Ovary (tissue), 9 donors: ENCODE results near the gene MT1F. TPM values are rescaled to one million over a fixed set of nuclear protein-coding genes. Genes with fewer than 3 reads are reported as not detected.
"Not testable (repeated sequence)": the region's sequence is repeated elsewhere in the genome, so short reads cannot be mapped to it uniquely, and the experiment has no call there.

Experiments
- DNase-seq, 5 donors: peaks; one replicate each; pipeline ENCODE4 v3.0.0-alpha.2; 2019 to 2020
- H3K27ac ChIP-seq, 2 donors: fragments of 200-600 bp; one replicate each; pipeline versions ENCODE4 v1.5.1 to v1.8.0; 2019 to 2022
- H3K27me3 ChIP-seq: fragments of 200-600 bp; one replicate; pipeline ENCODE4 v1.8.0; 2022
- H3K36me3 ChIP-seq: fragments of 200-600 bp; sonication (generic); one replicate; pipeline ENCODE4 v1.5.1; 2019
- H3K4me1 ChIP-seq: one replicate; pipeline ENCODE4 v1.8.1; 2013; ENCODE audit warnings: mild to moderate bottlenecking, moderate library complexity; ENCODE audit not compliant: insufficient read depth
- H3K4me3 ChIP-seq: fragments of 200-600 bp; sonication (generic); one replicate; pipeline ENCODE4 v1.5.1; 2017
- H3K9me3 ChIP-seq, 2 donors: fragments of 200-600 bp in 1 of 2; sonication (generic) in 1 of 2; one replicate each; pipeline versions ENCODE4 v1.5.1 to v1.8.1; 2013 to 2019; ENCODE audit warnings: mild to moderate bottlenecking in 1 of 2, moderate library complexity in 1 of 2
- CTCF ChIP-seq, 3 donors: fragments of 450-650 bp in 2 of 3; fragments of 200-600 bp in 1 of 3; IDR thresholded peaks; one replicate each; pipeline versions ENCODE4 v1.5.1 to v1.8.0; 2016 to 2022; ENCODE audit warnings: antibody characterized with exemption in 3 of 3, mild to moderate bottlenecking in 1 of 3
- EP300 ChIP-seq: sonication (generic); formaldehyde crosslinking; IDR thresholded peaks from one replicate; pipeline ENCODE4 v1.6.1; 2017; ENCODE audit warnings: antibody characterized with exemption
- POLR2A ChIP-seq: fragments of 450-650 bp; IDR thresholded peaks from one replicate; pipeline ENCODE4 v1.6.1; 2017; ENCODE audit warnings: antibody characterized with exemption, mild to moderate bottlenecking, moderate library complexity
- WGBS, 3 donors: extraction: QIAGEN DNeasy Blood & Tissue Kit in 1 of 3; methylation state at CpG; one replicate each; pipeline versions ENCODE4 v1.1.5 to v1.1.7; 2013 to 2017; 5-methylcytosine and 5-hydroxymethylcytosine counted together
- intact Hi-C, 4 donors: fragments of 100-400 bp; cut with DNase I; formaldehyde crosslinking; loops; one replicate each; pipeline versions ENCODE4 v1.11.0 to v1.15.1; 2022 to 2023
- polyA plus RNA-seq, 2 donors: library from polyadenylated mRNA; stranded (reverse); fragments of 200-250 nt in 1 of 2; fragments of 350-450 nt in 1 of 2; fragmentation: Illumina TruSeq in 1 of 2; extraction: RNeasy Lipid Tissue Mini Kit (QIAGEN cat#74804) in 1 of 2; gene quantifications; one replicate each; pipeline ENCODE4 v1.2.3, GENCODE V29; 2013 to 2014
- total RNA-seq, 7 donors: library from RNA; depleted of rRNA in 2 of 7; stranded (reverse); fragments of >200 nt in 2 of 7; fragmentation: NEBNext Ultra II Directional in 3 of 7; extraction: Animal tissue kit (Norgen Biotek cat#: 25700) in 3 of 7; gene quantifications; one replicate each; pipeline versions ENCODE4 v1.1.0 to v1.2.4, GENCODE V29; 2016 to 2023
- donor health status: DM: no; HTN: no; CAD: no; lungs with moderate emphysema.
- donor health status: DM: no; HTN: no; CAD: no.
- donor health status: Bipolar disorder and iron deficiency.
- donor health status: DM: yes; HTN: yes; CAD: no.
- donor health status: DM: no; HTN: no; CAD: no.
- donor health status: DM: yes; HTN: yes; CAD: no.

The MT1F gene
- total and polyA plus RNA-seq, 9 donors: 0.73 to 76.3 (median 3.2) TPM; not detected in 1

DNA sequence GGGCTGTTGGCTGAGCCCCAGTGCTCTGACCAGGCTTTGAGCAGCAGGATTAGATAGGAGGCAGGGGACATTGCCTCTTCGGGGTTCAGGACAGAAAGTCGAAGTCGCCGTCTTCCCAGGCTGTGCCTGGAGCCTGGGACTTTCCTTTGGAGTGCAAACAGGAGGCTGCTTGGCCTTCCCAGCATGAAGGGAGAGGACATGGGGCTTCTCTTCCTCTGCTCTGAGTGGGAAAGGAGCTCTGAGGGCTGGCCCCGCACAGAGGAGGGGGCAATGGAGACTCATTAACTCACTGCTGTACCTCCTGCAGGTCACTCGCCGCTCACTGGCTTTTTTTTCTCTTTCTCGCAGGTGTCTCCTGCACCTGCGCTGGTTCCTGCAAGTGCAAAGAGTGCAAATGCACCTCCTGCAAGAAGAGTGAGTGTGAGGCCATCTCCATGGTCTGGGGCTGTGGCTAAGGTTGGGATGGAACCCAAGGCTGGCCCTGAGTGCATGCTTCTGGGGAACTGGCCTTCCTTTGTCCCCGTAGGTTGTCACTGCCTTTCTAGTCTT, 642 bp downstream of the MT1F start:
- H3K4me3 ChIP-seq: peak overlapping the region; percentile 35
- H3K9me3 ChIP-seq: no peaks in the 10 kb centered on the region
- no peak overlapping the region for H3K27ac ChIP-seq
- no peaks in the 10 kb centered on the region for H3K27me3 ChIP-seq
- 17 to 24% (median 20%) methylated on average over 10 of the region's 10 CpGs for WGBS, 3 donors
- DNase-seq: peak in 1 of 5 donors; percentile 37
- TF ChIP-seq EP300 (no peak), POLR2A (no peak), CTCF (IDR thresholded peaks at IDR 0.05) (no peak)
- H3K4me1 ChIP-seq: no peaks in the 10 kb centered on the region
- intact Hi-C loops: no loop called here
- no peaks in the 10 kb centered on the region for H3K36me3 ChIP-seq

DNA sequence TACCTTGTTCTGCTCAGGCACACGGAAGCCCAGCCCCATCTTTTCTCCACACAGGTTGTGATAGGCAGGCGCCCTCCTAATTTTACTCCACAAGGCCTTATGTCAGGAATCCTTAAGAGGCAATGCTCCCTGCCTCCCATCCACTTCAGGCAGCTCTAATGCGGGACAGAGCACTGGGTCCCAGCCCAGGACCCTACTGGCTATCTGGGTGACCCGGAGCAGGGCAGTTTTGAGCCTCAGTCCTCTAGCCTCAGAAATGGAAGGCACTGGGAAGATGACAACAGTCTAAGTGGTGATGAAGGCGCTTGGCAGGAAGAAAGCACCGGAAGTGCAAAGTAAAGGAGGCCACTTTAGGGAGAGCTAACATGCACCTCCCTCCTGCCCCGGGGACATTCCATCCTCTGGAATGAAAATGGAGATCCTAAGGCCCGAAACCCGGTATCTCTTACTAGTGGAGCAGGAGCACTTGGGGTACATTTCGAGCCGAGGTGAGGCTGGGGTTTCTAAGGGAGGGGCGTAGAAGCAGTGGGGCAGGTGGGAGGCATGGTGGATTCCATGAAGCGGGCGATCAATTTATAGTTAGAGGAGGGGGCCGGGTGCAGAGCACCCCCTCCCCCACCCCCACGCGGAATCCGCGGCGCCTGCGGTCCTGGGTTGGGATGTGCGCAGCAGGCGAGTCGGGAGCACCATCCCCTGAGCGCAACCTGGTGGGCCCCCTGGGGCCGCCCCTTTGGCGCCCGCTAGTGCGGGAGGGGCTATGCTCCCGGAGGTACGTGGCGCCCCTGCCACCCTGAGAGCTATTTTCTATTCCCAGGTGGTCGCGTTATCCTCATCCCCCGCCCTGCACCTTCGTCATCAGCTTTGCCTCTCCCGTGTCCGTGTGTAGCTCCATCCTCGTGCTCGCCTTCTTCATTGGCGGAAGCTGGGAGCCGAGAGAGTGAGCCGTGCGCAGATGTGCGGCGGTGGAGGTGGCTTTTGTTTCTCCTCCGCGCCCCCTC, 4.9 kb downstream of the MT1F start:
- H3K27me3 ChIP-seq: no peaks in the 10 kb centered on the region
- H3K9me3 ChIP-seq: no peaks in the 10 kb centered on the region
- no peak overlapping the region for H3K27ac ChIP-seq
- no peak overlapping the region for H3K4me3 ChIP-seq
- no peak for TF ChIP-seq POLR2A
- H3K36me3 ChIP-seq: no peaks in the 10 kb centered on the region
- no peaks in the 10 kb centered on the region for H3K4me1 ChIP-seq
- intact Hi-C loops: no loop called here
- 8 to 14% (median 10%) methylated on average over 44 to 48 of the region's 48 CpGs for WGBS, 3 donors
- DNase-seq: no peak

GRCh38 chr16:56664506-56664905, 6.7 kb downstream of the MT1F start:
- Histone ChIP-seq H3K4me1 (no peaks in the 10 kb centered on the region), H3K27me3 (no peaks in the 10 kb centered on the region), H3K4me3 (no peak overlapping the region), H3K9me3 (no peaks in the 10 kb centered on the region), H3K27ac (no peak overlapping the region), H3K36me3 (no peaks in the 10 kb centered on the region)
- no peak for DNase-seq
- TF ChIP-seq CTCF (IDR thresholded peaks at IDR 0.05) (no peak), EP300 (no peak), POLR2A (no peak)
- 85 to 100% (median 88%) methylated on average over 1 of the region's 1 CpG for WGBS, 3 donors
- intact Hi-C loops: no loop called here

DNA sequence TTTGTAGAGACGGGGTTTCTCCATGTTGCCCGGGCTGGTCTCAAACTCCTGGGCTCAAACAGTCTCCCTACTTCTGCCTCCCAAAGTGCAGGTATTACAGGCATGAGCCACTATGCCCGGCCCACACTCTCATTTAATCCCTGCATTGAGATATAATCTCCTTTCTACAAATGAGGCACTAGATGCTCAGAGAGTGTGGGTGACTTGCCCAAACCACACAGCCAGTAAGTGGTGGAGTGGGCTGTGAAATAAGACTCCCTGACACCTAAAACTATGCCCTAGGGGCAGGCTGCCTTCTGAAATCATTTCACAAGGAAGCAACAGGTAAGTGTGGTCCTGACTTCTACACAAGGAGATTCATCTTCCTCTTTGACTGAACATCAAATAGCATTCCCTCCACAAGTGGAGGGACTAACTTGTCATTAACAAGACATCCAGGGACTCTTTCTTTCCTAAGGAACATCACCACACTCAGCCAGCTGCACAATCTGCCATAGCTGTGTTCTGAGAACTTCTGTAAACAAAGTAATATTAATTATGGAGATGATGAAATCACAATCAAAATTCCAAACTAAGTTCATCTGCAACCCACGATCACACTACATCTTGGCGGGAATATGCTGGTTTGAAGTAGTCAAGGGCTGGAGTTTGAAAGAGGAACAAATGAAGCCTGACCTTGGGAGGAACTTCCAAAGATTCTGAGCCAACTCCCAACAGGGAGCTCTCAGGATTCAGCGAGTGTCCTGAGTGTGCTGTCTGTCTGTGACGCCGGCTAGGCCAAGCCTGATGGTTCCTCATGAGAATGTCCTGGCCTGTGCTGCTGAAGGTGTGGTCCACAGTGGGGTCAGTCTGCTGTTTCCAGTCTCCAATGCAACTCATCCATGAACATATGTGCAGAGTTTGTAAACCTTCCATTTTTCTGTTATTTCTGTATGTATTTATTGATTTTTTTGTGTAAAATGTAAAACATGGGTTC, 7.8 kb downstream of the MT1F start:
- intact Hi-C loops, H3K9me3 ChIP-seq, H3K27me3 ChIP-seq, H3K4me3 ChIP-seq, H3K27ac ChIP-seq, H3K4me1 ChIP-seq, DNase-seq, H3K36me3 ChIP-seq: not testable (repeated sequence)
- whole genome bisulfite sequencing, 3 donors: 61 to 69% (median 66%) methylated on average over 8 of the region's 8 CpGs
